GM21717 (cell line): ENCODE data around the gene MS4A7.
"Not testable (repeated sequence)": the region's sequence is repeated elsewhere in the genome, so short reads cannot be mapped to it uniquely, and the experiment has no call there.

Experiments used
- ATAC-seq: cut with Tn5 transposase; IDR thresholded peaks from one replicate; pipeline ENCODE4 v1.9.1; 2021; ENCODE audit warnings: mild to moderate bottlenecking, moderate library complexity; ENCODE audit not compliant: unreplicated experiment

MS4A7 gene

GRCh38 chr11:60378354-60378753, at the start of gene MS4A7:
Gene MS4A7 (plus strand): TSS chr11:60378532. CDS start chr11:60383142, 4,610 bp downstream.
- ATAC-seq, result peak; percentile 81

GRCh38 chr11:60332846-60333245, 45.5 kb upstream of the MS4A7 start:
- ATAC-seq, result no peak

- ATAC-seq, result peak; percentile 54
These were observed 44.2 kb upstream of the MS4A7 start for GRCh38 chr11:60334005-60334620.

- no peak for ATAC-seq
These were observed 41.5 kb upstream of the MS4A7 start for GRCh38 chr11:60336767-60337391.

- ATAC-seq, result no peak
These were observed 40.3 kb upstream of the MS4A7 start for GRCh38 chr11:60338053-60338452.

- no peak for ATAC-seq
These were observed 39.0 kb upstream of the MS4A7 start for GRCh38 chr11:60339356-60339755.

GRCh38 chr11:60343094-60343704, 35.1 kb upstream of the MS4A7 start:
- no peak for ATAC-seq

GRCh38 chr11:60344146-60344545, 34.2 kb upstream of the MS4A7 start:
- no peak for ATAC-seq

- ATAC-seq, result no peak
These were observed 32.8 kb upstream of the MS4A7 start for GRCh38 chr11:60345489-60345888.

GRCh38 chr11:60347084-60347797, 31.1 kb upstream of the MS4A7 start:
- ATAC-seq, result peak; percentile 50

GRCh38 chr11:60348116-60348515, 30.2 kb upstream of the MS4A7 start:
- ATAC-seq, result no peak

- ATAC-seq, result no peak
These were observed 28.3 kb upstream of the MS4A7 start for GRCh38 chr11:60349990-60350389.

- no peak for ATAC-seq
These were observed 20.6 kb upstream of the MS4A7 start for GRCh38 chr11:60357771-60358170.

GRCh38 chr11:60360621-60361020, 17.7 kb upstream of the MS4A7 start:
- no peak for ATAC-seq

- no peak for ATAC-seq
These were observed 16.1 kb upstream of the MS4A7 start for GRCh38 chr11:60362241-60362640.

GRCh38 chr11:60363542-60364470, 14.5 kb upstream of the MS4A7 start:
- ATAC-seq, result peak; percentile 42

- not testable (repeated sequence) for ATAC-seq
These were observed 11.9 kb upstream of the MS4A7 start for GRCh38 chr11:60366262-60366904.

GRCh38 chr11:60367009-60367408, 11.3 kb upstream of the MS4A7 start:
- ATAC-seq, result peak; percentile 88

GRCh38 chr11:60367896-60368295, 10.4 kb upstream of the MS4A7 start:
- no peak for ATAC-seq

- ATAC-seq, result no peak
These were observed 8.0 kb upstream of the MS4A7 start for GRCh38 chr11:60370252-60370810.
